Measurements from ENCODE around the gene CTXND1.
"Not testable (repeated sequence)": the region's sequence is repeated elsewhere in the genome, so short reads cannot be mapped to it uniquely, and the experiment has no call there.

CTXND1 gene

GRCh38 chr15:80252121-80252518 is at the start of gene CTXND1:
Gene CTXND1, minus strand, starts transcription at chr15:80252213. Its CDS starts 50,264 bp downstream, at chr15:80201949.
- DNase-seq = no peak

- DNase-seq = no peak
Measured at GRCh38 chr15:80301472-80301871, 49.5 kb upstream of the CTXND1 start.

GRCh38 chr15:80295777-80296176 is 43.8 kb upstream of the CTXND1 start:
- DNase-seq = not testable (repeated sequence)

- no peak for DNase-seq
Measured at GRCh38 chr15:80292079-80292478, 40.1 kb upstream of the CTXND1 start.

GRCh38 chr15:80290891-80291290 is 38.9 kb upstream of the CTXND1 start:
- not testable (repeated sequence) for DNase-seq

- no peak for DNase-seq
Measured at GRCh38 chr15:80289528-80290495, 37.8 kb upstream of the CTXND1 start.

- DNase-seq = no peak
Measured at GRCh38 chr15:80288131-80288530, 36.1 kb upstream of the CTXND1 start.

- no peak for DNase-seq
Measured at GRCh38 chr15:80286055-80286454, 34.0 kb upstream of the CTXND1 start.

- DNase-seq = no peak
Measured at GRCh38 chr15:80285379-80285778, 33.4 kb upstream of the CTXND1 start.

GRCh38 chr15:80283531-80283930 is 31.5 kb upstream of the CTXND1 start:
- DNase-seq = no peak

GRCh38 chr15:80277147-80277546 is 25.1 kb upstream of the CTXND1 start:
- DNase-seq = no peak

- DNase-seq = no peak
Measured at GRCh38 chr15:80275961-80276360, 23.9 kb upstream of the CTXND1 start.

- no peak for DNase-seq
Measured at GRCh38 chr15:80274996-80275395, 23.0 kb upstream of the CTXND1 start.

- no peak for DNase-seq
Measured at GRCh38 chr15:80274554-80274953, 22.5 kb upstream of the CTXND1 start.

GRCh38 chr15:80272987-80273386 is 21.0 kb upstream of the CTXND1 start:
- DNase-seq = no peak

GRCh38 chr15:80270472-80270871 is 18.5 kb upstream of the CTXND1 start:
- no peak for DNase-seq

- no peak for DNase-seq
Measured at GRCh38 chr15:80268101-80268500, 16.1 kb upstream of the CTXND1 start.

- no peak for DNase-seq
Measured at GRCh38 chr15:80267658-80268057, 15.6 kb upstream of the CTXND1 start.

GRCh38 chr15:80266745-80267144 is 14.7 kb upstream of the CTXND1 start:
- DNase-seq = no peak

- peak; percentile 2 for DNase-seq
Measured at GRCh38 chr15:80266113-80266512, 14.1 kb upstream of the CTXND1 start.

GRCh38 chr15:80265021-80265420 is 13.0 kb upstream of the CTXND1 start:
- DNase-seq = no peak

- no peak for DNase-seq
Measured at GRCh38 chr15:80264031-80264430, 12.0 kb upstream of the CTXND1 start.

GRCh38 chr15:80260551-80260950 is 8.5 kb upstream of the CTXND1 start:
- no peak for DNase-seq

GRCh38 chr15:80259942-80260510 is 8.0 kb upstream of the CTXND1 start:
- no peak for DNase-seq

All from CD4-positive, alpha-beta T cell treated with Interleukin-17A for 1 hour (primary cell).